UCSD-AML1 (cell line): ENCODE data around the gene PASK.
A peak's percentile ranks its signal among the peaks of the same experiment; 100 is the strongest.
"Not testable (repeated sequence)": the region's sequence is repeated elsewhere in the genome, so short reads cannot be mapped to it uniquely, and the experiment has no call there.

ENCODE experiments used
- DNase-seq: peaks from one replicate; lab custom pipeline; 2025; ENCODE audit not compliant: unreplicated experiment; lab: John Stamatoyannopoulos, UW

Gene PASK

DNA sequence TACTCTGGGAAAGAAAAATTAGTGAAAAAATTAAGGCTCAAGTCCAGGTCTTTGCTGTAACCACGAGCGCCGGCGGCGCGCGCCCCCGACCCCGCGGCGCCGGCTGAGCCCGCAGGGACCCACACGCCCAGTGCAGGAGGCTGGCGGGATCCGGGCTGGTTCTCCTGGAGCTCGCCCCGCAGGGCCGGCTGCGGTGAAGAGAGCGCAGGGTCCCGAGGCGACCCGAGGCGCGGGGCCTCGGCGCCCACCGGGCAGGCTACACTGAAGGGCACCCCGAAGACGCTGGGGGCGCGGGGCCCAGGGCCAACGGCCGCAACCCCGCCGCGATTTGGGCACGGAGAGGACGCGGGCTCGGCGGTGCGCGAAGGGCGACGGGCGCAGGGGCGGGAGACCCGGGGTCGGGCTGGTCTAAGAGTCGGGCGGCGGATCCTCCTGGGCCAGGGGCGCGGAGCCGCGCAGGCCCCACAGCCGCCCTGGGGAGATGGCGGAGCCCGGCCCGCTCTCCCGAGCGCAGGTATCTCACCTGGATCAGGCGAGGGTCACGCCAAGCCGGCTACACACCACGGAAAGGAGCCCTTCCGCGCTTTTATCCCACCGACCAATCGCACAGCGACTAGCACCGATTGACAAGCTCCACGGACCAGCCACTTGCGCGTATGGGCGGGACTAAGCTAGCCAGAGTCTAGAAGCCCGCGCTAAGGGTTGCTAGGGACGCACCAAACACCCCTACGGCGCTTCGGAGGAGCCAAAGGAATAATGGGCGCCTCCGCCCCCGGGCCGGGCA is at the start of gene PASK:
Gene PASK (minus strand): TSS at position 582 of the 784 bp plus-strand sequence. CDS start 6,440 bp downstream, outside the sequence.
- DNase-seq = peak; percentile 86

DNA sequence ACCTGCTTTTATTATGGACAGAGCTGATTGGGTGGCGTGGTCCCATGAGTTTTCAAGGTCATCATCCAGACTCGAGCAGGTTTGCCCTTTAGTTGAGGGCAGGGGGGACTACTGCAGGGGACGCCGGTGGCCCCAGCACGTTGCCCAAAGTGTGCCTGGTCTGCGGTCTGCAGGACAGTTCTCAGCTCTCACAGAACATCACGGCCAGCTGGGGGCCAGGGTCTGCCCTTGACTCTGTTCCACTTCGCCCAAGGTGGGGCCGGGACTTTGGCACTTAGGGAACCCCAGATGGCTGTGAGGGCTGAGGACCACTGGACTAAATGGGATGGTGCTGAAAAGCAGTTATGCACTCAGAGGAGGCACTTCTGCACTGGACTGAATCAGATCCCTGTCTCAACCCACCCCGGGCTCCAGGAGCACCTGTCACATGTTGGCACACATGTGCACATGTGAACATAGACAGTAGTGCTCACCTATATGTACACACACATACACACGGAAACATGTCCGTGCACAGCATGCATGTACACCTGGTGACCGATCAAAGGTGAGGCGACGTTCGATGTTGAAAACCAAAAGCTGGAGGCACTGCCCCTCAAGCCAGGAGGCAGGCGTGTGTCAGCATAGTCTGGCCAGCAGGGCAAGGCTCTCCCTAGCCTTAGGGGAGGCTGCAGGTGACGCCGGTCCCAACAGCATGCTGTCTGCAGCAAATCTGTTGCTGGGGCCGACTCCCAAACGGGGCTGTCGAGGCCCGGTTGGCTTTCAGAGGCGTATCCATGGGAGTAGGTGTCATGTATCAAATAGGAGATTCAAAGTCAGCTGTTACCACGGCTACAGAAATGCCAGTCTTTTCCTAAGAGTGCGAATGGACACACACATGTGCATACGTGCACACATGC is 49.4 kb upstream of the PASK start:
- no peak for DNase-seq

DNA sequence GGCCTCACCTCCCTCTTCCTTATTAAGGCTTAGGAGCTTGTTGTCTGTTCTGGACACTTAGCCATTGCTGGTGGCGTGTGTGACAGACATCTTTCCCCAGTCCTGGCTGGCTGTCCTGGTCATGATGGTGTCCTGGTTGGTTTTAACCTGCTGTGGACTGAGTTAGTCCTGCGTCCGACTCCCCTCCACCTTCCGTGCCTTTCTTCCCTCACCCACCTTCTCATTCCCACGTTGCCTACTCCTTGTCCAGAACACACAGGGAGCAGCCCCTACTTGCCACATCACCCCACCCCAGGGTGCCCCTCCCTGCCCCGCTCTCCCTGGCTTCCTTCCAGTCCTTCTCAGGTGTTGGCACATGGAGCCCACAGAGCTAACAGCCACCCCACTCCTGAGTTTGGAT is 48.7 kb upstream of the PASK start:
- DNase-seq = no peak

DNA sequence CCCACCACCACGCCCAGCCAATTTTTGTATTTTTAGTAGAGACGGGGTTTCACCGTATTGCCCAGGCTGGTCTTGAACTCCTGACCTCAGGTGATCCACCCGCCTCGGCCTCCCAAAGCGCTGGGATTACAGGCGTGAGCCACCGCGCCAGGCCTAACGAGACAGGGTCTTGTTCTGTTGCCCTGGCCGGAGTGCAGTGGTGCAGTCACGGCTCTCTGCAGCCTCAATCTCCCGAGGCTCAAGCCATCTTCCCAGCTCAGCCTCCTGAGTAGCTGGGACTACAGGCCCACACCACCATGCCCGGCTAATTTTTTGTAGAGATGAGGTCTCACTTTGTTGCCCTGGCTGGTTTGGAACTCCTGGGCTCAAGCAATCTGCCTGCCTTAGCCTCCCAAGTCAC is 48.0 kb upstream of the PASK start:
- not testable (repeated sequence) for DNase-seq

DNA sequence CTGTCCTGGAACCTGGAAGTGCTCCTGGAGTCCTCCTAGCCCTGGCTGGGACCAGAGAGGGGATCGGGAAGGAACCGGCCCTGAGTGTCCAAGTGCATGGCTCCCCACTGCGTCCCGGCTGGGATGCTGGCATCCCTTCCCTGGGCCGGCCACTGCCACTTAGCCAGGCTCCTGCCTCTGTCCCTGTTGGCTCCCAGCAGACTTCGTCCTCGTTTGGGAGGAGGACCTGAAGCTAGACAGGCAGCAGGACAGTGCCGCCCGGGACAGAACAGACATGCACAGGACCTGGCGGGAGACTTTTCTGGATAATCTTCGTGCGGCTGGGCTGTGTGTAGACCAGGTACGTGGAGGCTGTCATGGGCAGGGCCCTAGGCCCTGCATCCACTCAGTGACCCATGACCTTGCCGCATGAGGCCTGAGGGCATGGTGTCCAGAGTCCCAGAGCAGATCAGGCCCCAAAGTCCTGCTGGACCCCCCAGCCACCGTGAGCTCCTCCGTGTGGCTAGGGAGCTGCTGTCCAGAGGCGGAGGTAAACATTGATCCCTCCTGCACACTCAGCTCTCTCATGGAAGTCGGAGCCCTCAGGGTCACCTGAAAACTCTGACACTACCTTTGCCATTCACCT is 46.3 kb upstream of the PASK start:
- no peak for DNase-seq

DNA sequence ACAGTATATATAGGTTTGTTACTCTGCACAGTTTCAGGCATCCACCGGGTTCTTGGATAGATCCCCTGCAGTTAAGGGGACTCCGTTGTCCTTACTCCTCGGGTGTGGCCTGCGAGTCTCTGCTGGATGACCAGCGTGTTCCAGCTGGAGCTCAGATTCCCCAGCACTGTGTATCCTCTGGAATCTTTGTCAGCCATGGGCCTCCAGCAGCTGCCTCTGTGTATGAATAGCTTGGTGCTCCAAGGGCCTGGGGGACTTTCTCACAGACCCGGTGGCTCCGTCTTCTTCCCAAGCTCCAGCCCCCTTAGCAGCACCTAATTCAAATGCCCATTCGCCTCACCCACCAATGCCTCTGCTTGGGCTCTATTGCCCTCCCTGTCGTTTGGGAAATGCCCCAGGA is 45.5 kb upstream of the PASK start:
- DNase-seq = no peak

DNA sequence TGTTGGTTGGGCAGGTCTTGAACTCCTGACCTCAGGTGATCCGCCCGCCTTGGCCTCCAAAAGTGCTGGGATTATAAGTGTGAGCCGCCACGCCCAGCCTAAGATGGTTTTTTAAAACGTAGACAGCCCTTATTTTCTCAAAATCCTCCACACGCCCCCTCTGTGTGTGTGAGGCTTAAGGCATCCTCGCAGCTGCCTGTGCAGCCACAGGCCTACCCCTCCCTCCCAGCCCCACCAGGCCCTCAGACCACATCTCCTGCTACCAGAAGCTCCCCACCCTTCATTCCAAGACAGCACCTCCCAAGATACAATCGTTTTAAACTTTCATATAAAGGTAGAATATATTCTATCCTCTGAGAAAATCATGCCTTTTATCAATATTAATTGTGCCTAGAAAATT is 44.0 kb upstream of the PASK start:
- DNase-seq = no peak

DNA sequence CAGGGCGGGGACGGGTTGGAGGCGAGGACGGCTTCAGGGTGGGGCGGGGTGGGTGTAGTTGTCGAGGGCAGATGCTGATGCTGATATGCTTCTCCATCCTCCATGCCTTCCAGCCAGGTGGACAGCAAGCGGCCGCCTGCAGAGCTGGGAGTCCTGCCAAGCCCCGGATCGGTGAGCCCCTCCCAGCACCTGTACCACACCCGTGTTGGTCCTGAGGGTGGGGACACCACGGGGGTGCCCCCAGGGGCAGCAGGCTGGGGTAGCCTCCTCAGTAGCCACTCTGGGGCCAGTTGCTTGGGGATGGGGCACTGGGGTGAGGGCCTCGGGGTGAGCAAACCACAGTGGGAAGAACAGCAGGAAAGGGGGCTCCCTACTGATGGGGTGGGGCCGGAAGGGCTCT is 41.8 kb upstream of the PASK start:
- no peak for DNase-seq

DNA sequence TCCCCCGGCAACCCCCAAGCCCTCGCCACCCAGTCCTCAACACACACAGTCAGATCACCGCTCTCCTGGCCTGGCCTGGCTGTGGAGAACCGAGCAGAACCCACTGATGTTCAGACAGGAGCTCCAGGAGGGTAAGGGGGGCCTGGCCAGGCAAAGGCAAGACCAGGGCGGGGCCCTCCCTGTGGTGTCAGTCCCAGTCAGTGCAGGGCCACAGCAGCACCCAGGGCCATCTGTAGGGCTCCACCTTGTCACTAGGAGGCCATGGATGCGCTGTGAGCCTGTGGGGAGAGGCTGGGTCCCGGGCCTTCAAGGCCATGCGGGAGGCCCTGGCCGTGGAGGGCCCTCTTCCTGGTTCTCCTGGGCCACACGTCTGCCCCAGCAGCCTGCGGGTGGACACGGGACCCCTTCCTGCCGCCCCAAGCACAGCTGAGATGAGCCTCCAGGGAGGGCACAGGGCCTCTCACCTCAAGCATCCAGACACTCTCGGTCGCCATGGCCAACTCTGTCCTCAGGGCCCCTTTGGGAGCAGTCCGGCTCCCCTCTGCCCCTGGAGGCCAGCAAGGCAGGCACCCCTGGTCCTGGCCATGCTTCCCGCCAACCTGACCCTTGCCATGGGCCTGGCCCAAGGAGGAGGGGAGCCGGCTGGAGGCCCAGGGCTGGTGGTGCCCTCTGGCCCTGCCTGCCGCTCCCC is 41.2 kb upstream of the PASK start:
- DNase-seq = no peak

DNA sequence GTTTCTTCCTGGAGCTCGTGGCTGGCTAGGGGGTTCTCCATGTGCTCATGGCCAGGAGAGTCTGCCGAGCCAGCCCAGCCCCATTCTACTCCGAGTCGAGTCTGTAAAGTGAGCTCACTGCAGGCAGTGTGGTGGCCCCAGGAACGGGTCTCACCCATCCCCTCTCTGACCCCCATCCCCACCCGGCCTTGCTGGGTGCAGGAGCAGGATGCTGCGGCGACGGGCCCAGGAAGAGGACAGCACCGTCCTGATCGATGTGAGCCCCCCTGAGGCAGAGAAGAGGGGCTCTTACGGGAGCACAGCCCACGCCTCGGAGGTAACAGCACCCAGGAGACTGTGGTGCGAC is 40.6 kb upstream of the PASK start:
- no peak for DNase-seq

DNA sequence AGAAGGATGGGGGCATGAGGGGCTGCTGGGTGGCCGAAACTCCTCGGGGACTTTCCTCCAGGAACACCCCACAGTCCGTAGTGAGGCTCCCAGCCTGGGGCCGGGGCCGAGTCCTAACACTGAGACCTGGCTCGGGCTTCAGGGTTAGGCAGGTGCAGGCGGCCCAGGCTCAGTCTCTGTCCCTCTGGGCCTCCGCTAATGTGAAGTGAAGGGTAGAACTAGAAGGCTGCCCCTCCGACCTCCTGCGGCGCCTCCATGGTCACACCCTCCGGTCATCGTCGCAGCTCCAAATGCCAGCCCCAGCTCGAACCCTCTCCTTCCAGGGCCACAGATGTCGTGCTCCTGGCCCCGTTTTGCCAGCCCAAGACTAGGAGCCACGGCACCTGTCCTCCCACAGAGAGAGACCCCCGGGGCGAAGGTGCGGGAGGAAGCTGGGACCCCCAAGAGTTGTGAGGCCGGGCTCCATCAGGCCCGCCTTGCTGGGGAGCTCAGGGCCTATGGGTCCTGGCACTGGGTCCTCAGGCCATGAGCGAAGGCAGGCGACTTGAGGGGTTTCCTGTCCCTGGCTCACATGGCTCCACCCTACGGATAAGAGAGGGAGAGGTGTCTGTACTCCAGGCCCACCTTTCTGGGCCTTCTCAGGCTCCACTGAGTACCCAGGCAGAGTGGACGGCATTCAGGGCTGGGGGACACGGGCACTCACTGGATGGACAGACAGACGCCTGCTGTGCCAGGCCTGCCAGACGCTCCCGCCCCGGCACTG is 40.0 kb upstream of the PASK start:
- no peak for DNase-seq

DNA sequence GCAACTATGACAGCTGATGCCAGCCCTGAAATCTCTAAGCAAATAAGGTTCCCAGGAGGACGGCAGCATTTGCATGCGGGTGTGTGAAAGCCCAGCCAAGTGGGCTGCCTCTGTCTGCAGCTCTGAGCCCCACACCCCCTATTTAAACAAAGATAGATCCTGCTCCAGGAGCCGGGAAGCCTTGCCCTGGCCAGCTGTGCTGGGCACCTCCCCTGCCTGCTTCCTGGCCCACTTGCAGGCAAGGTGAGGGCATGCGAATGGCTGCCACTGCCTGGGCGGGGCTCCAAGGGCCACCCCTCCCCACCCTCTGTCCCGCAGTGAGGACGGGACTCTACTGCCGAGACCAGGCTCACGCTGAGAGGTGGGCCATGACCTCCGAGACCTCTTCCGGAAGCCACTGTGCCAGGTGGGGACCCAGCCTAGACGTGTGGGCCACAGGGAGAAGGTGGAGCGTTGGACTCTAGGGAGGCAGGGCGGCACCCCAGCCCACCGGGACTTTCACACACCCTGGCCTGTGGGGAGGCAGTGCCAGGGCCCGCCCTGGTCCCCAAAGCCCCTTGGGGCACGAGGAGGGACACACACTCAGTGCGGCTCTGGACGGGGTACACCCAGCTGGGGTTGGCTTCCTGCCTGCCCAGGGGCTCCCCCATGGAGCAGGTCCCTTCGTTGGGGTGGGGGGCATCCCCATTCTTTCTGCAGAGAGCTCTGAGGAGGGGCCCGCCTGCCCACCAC is 39.3 kb upstream of the PASK start, which contains the start of gene ANO7:
Gene ANO7 (plus strand): TSS at position 317 of the 732 bp plus-strand sequence. CDS start 1,387 bp downstream, outside the sequence.
- DNase-seq = no peak

DNA sequence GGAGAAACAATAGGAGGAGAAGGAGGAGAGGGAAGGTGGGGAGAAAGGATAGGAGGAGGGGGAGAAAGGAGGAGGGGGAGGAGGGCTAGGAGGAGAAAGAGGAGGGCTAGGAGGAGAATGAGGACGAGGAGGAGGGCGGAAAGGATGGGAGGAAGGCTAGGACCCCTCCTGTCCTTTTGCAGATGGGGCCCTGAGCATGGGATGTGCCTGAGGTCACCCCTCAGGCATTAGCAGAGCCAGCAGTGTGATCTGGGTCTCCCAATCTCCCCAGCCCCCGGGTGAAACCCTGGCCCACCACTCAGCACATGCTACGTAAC is 38.6 kb upstream of the PASK start:
- no peak for DNase-seq

DNA sequence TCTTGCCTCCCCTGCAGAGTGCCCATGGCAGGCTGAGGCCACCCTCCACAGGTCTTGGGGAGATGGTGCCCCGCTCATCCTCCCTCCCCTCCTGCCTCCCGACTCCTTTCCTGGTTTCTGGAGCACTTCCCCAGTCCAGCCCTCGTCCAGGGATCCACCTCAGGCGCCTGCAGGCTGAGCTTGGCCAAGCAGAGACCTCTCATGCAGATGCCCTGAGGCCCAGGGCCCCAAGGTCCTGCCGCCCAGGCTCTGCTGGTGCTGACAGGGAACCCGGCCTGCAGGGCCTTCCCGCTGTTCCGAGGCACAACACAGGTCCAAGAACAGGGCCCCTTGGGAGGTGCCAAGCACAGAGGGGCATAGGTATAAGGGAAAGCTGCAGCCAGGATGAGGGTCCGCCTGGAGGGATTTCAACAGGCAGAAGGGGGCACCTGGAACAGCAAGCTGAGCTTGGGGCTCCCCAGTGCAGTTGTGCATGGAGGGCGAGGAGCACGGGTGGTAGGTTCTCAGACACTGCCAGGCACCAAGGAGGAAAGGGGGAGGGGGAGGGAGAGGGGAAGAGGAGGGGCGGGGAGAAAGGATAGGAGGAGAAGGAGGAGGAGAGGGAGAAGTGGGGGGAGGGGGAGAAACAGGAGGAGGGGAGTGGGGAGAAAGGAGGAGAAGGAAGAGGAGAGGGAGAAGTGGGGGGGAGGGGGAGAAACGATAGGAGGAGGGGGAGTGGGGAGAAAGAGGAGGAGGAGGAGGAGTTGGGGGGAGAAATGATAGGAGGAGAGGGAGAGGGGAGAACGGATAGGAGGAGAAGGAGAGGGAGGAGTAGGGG is 38.0 kb upstream of the PASK start:
- no peak for DNase-seq

DNA sequence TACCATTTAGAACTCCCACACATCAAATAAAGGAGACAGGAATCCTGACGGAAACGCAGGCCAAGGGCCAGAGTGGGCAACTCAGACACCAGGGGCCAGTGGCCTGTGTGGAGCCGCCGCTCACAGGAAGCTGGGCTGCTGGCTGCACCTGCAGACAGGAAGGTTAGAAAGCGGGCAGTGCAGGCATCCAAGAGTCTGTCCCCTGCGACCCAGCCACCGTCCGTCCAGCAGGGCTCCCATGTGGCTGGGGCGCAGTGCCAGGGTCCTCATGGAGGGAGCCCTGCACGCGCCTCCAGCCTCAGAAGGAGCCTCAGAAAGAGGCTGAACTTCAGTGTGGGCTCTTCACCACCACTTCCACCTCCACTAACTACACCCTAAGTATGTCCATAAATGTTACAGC is 36.7 kb upstream of the PASK start:
- DNase-seq = no peak

DNA sequence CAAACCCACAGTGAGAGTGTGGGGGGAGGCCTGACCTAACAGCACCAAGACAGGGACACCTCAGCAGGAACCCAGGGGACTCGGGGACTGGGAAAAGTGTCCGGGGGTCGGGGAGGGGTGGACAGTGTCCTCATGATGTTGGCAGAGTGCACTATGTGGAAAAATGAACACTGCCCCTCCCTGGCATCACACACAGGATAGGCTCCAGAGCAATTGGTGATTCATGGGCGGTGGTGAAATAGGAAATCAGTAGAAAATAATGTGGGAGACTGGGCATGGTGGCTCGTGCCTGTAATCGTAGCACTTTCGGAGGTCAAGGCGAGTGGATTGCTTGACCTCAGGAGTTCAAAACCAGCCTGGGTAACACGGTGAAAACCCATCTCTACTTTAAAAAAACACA is 35.6 kb upstream of the PASK start:
- no peak for DNase-seq

DNA sequence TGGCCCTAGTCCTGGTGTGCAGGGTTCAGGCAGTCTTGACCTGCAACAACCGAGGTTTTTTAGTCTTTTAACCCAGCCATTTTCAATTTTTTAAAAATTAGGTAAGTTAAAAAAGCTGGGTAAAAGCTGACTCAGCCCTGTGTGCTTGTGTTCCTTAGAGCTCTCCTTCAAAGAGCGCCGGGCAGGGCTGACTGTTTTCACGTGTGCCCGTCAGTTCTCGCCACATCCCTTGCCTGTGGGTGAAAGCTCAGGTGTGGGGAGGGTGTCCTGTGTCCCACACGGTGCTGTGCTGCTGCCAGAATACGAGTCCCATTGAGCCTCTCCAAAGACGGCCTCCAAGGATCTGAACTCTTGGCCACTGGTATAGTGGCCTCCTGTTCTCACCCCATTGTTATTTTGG is 33.9 kb upstream of the PASK start:
- no peak for DNase-seq

DNA sequence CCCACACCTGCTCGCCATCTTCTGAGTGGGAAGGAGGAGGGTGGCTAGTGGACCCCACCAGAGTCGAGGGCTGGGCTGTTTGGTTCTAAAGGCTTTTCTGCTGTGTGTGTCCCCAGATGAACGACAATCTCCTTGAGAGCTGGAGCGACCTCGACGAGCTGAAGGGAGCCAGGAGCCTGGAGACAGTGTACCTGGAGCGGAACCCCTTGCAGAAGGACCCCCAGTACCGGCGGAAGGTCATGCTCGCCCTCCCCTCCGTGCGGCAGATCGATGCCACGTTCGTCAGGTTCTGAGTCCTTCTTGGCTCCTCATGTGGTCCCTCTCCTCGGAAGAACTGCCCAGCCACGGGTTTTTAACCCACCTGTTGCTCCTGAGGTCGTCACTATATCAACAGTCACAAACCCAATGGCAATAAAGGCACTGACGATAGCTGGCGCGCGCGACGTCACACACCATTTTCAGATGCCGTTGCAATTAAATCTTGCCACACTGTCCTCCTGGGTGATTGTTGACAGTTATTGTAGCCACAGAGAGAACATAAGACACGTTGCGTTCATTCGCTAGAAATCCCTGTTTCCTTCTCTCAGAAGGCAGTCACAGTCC is 33.4 kb upstream of the PASK start:
- DNase-seq = no peak

DNA sequence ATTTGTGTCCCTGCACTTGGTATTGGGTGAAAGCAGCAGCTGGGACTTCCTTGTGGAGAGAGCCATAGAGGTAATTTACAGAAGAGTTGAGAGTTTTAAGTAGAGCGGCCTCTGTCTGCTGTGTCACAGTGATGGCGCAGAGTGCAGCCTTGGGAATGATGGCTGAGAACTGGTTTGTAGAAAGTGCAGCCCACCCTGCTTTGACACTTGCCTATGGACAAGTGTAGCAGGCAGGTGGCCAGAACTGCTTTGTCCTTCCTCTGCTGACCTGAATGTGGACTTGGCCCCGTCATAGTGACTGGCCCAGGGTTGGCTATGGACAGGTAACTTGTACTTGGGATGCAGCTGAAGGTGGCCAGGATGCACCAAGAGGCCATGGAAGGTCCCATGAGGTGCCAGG is 32.9 kb upstream of the PASK start:
- DNase-seq = no peak
